HG03575 (cell line): ENCODE data around the gene WASF1.
A peak's percentile ranks its signal among the peaks of the same experiment; 100 is the strongest.

Experiments used
- ATAC-seq: cut with Tn5 transposase; IDR thresholded peaks from one replicate; pipeline ENCODE4 v1.9.1; 2021; ENCODE audit not compliant: unreplicated experiment, insufficient number of reproducible peaks, low FRiP score; ENCODE audit errors: extremely low read depth

Gene WASF1

DNA sequence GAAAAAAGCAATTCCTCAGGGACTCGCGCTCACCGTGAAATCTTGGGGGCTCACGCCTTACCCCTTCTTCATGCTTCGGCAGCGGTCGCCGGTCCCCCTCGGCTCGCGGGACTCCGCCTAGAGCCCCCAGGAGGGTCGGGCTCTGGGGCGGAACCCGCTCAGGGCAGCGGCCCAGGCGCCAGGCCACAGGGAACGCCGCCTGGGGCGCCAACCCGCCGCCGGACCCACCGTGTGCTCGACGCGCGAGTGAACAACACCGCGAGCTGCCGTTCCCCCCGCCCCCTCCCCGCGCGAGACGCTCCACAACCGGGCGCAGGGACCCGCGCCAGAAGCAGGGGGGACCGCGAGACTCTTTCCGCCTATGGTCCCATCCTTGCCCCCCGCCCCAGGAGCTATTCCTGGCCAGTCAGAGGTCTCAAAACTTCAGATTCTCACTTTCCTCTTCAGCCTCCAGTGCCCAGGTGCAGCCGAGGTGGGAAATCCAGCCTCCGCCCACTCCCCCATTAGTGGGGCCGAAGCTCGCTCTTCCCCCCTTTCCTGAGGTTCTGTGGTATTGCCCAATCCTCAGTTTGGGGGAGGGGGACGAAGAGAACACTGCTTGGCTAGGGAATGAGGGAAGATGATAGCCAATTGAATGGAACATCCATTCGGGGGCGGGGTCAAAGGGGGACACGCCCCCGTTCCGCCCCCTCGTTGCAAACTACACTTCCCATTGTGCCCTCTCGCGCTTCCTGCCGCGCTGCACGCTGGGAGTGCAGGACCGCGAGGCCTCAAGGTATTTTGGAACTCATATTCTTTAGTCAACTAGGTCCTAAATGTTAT, at the start of gene WASF1:
Gene WASF1 (minus strand): TSS at position 265 of the 822 bp plus-strand sequence. CDS start 52,069 bp downstream, outside the sequence.
- ATAC-seq, result peak; percentile 66

- ATAC-seq, result no peak
Measured at GRCh38 chr6:110226261-110226660, 46.8 kb upstream of the WASF1 start.

GRCh38 chr6:110221738-110222137, 42.3 kb upstream of the WASF1 start:
- ATAC-seq, result no peak

GRCh38 chr6:110217266-110217665, 37.8 kb upstream of the WASF1 start:
- ATAC-seq, result no peak

GRCh38 chr6:110216140-110216539, 36.7 kb upstream of the WASF1 start:
- ATAC-seq, result no peak

GRCh38 chr6:110214338-110214737, 34.9 kb upstream of the WASF1 start:
- no peak for ATAC-seq

GRCh38 chr6:110211753-110212152, 32.3 kb upstream of the WASF1 start:
- no peak for ATAC-seq

GRCh38 chr6:110207652-110208051, 28.2 kb upstream of the WASF1 start:
- no peak for ATAC-seq

- no peak for ATAC-seq
Measured at GRCh38 chr6:110201151-110201884, 21.8 kb upstream of the WASF1 start.

DNA sequence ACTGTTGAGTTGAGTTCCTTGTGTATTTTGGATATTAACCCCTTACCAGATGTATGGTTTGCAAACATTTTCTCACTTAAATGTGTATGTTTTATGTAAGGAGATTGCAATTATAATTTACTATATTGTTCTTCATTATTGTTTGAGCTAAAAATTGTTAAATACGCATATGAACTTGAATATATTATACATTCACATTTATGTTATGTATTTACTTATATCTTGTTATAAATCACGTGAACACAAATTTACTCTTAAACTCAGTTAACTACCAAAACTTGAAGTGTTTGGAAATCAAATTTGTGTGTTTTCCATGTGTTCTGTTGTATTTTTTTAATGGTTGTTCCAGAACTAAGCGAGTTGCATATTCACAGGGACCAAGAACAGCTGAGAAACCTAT, 19.1 kb upstream of the WASF1 start:
- ATAC-seq, result no peak

- ATAC-seq, result no peak
Measured at GRCh38 chr6:110196874-110197273, 17.4 kb upstream of the WASF1 start.

- no peak for ATAC-seq
Measured at GRCh38 chr6:110195639-110196038, 16.2 kb upstream of the WASF1 start.

DNA sequence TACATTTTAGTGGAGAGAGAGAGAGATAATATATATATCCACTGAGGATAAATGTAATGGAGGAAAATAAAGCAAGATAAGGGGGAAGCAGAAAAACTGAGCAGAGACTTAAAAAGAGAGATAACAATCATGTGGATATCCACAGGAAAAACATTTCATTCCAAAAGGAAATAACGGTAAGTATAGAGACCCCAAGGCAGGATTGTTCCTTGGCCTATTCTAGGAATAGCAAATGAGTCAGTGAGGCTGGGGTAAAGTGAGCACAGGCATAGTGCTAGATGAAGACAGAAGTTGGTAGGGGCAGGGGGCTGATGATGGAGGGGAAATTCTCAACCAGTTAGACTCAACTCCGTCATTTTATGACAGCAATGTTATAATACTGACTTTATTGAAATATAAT, 12.0 kb upstream of the WASF1 start:
- no peak for ATAC-seq

DNA sequence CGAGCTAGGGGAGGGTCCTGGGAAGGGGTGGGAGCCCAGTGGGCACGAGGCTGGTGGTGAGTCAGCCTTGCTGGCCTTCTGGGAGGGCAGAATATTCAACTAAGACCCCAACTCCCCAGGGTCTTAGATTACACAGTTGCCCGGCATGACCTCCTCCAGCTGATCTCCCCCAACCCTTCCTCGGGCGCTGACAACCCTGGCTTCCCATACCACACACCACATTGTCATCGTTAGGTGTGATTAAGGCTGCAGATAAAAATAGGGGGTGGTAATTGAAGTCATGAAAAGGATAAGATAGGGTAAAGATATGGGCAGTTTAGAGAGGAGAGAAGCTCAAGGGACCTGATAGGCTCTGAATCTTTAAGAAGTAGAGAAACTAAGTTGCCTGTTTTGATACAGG, 11.3 kb upstream of the WASF1 start:
- ATAC-seq, result no peak

- no peak for ATAC-seq
Measured at GRCh38 chr6:110188791-110189190, 9.3 kb upstream of the WASF1 start.

DNA sequence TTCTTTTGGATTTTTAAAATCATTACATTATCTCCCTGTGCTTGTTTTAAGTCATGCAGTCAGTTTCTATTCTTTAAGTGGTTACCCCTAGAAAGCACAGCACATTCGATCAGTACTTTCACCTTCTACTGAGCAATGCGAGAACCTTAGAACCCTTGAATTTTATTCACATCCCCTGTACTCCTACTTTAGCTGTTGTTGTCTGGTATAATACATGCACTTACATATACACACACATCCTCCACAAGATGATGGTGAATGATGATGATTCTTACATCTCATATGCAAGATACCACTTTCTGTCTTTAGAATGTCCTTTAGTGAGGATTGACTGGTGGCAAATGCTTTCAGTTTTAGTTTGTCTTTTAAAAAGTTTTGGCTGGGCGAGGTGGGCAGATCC, 6.4 kb upstream of the WASF1 start:
- ATAC-seq, result no peak

- no peak for ATAC-seq
Measured at GRCh38 chr6:110183292-110183885, 3.9 kb upstream of the WASF1 start.

GRCh38 chr6:110181131-110182030, 1.9 kb upstream of the WASF1 start:
- ATAC-seq, result no peak
